T-helper 22 cell (primary cell): Measurements from ENCODE around the gene SCAMP5.
A peak's percentile ranks its signal among the peaks of the same experiment; 100 is the strongest.

Experiments used
- DNase-seq: peaks from one replicate; pipeline ENCODE4 v3.0.0-alpha.2; 2020; ENCODE audit warnings: low read depth

SCAMP5 gene

DNA sequence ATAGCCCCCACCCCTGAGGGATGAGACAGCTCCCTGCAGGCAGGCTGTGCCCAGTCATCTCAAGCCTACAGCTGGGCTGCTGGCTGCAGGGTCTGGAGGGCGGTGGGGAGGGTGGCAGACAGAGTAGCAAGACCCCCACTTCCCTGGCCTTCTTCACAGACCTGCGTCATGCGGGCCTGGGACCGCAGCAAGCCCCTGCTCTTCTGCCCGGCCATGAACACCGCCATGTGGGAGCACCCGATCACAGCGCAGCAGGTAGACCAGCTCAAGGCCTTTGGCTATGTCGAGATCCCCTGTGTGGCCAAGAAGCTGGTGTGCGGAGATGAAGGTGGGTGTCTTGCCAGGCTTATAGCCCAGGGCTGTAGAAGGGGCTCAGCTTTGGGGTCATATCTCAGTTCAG lies 53.0 kb downstream of the SCAMP5 start:
- DNase-seq, result no peak

DNA sequence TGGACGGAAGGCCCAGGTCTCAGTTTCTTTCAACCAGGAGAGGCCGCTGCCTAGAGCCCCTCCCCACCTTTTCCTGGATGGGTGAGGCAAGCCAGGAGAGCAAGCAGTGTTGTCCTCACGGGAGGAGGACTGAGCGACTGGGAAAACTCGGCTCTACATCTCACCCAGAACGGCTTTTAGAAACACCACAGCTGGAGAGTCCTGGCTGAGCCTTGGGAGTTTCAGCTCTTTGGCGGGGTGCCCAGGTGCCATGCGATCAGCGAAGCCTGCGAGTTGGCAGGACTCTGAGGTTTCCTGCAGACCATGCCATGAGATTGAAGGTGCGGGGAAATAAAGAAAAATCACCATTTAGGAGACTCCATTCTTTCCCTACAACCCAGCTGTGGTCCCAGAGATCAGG lies 54.0 kb downstream of the SCAMP5 start:
- no peak for DNase-seq

GRCh38 chr15:75050283-75050682 lies 54.9 kb downstream of the SCAMP5 start:
- DNase-seq, result no peak

- no peak for DNase-seq
These were observed 55.8 kb downstream of the SCAMP5 start for GRCh38 chr15:75051191-75051608.

- no peak for DNase-seq
These were observed 56.3 kb downstream of the SCAMP5 start for GRCh38 chr15:75051711-75052110.

GRCh38 chr15:75052972-75053747 lies 57.8 kb downstream of the SCAMP5 start:
- no peak for DNase-seq

GRCh38 chr15:75053748-75054125 lies 58.4 kb downstream of the SCAMP5 start:
- DNase-seq, result no peak

DNA sequence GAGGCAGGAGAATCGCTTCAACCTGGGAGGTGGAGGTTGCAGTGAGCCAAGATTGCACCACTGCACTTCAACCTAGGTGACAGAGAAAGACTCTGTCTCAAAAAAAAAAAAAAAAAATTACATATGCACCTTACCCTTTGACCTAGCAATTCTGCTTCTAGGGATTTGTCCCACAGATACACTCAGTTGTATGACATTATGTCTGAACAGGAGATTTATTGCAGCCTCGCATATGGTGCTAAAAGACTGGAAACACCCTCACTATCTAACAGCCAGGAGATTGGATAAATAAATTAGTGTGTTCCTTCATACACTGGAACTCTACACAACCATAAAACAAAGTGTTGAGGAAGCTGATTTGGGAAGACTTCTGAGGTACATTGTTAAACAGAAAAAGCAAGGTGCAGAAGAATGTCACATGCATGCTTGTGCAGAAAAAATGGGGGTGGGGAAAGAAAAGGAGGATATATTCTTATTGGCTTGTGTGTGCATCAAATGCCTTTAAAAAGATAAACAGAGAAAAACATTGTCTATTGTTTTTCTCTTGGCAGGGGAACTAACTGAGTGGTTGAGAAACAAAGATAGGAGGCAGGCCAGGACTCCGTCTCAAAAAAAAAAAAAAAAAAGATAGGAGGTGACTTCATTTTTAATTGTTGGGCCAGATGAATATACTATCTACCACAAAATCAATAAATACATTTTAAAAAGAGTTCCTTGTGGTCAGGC lies 59.0 kb downstream of the SCAMP5 start:
- no peak for DNase-seq

GRCh38 chr15:75056036-75056435 lies 60.7 kb downstream of the SCAMP5 start:
- DNase-seq, result no peak

DNA sequence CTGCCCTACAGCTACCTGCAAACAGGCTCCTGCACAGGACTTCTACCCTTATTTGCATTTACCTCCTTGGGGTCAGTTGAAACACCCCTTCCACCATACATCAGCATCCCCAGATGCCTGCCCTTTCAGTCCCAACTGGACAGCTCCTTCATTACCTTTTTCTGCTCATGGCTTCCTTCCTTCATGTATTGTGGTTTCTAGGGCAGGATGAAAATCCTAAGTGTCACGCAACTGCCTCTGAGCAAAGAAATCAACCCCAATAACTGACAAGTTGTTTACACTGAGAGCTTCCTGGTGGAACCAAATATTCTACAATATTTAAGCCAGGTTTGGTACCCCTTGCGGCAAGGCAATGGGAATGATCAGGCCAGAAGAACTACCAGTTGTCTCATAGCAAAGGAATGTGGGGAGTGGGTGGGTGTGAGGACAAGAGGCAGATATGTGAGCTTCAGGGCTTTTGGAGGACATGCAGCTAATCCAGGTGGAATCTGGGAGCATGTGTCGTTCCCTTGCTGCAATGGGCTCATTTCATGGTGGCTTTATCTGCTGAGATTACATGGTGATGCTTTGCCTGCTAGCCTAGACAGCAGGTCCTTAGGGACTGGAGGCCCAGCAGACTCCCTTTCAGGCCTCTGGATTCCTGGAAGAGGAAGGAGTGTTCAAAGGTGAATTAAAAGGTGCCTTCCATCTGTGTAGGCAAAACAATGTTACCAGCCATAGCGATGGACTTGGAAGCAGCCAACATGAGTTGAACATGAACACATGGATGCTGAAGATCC lies 63.0 kb downstream of the SCAMP5 start:
- DNase-seq, result no peak

GRCh38 chr15:75059607-75060006 lies 64.2 kb downstream of the SCAMP5 start:
- no peak for DNase-seq

- DNase-seq, result no peak
These were observed 65.9 kb downstream of the SCAMP5 start for GRCh38 chr15:75061272-75061671.

DNA sequence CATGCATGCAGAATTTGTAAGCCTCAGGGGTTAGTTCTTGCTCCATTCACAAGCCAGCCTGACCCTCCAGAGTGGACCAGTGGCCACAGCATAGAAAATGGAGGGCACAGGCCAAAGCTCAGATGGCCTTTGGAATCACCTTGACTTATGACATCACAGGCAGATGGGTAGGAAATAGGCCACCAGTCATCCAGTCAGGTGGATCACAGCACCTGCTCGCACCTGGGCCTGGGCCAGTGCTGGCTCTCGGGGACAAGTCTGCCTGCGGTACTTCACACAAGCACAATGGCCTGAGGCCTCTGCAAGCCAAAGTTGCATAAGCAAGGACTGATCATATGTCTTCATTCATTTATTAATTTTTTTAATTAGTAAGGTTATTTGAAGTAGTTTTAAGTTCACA lies 67.3 kb downstream of the SCAMP5 start:
- DNase-seq, result no peak

DNA sequence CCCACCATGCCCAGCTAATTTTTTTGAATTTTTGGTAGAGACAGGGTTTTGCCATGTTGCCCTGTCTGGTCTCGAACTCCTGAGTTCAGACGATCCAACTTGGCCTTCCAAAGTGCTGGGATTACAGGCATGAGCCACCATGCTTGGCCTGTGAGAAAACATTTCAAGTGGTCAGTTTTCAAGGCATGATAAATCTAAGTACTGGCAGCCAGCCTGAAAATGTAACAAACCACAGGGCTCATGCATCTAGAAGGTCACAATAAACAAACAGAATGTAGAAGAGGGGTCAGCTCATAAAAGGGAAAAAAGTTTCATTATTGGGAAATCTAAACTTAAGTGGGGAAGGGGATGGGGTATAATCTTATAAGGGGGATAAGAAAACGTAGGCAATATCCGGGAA lies 68.0 kb downstream of the SCAMP5 start:
- no peak for DNase-seq

- DNase-seq, result no peak
These were observed 68.5 kb downstream of the SCAMP5 start for GRCh38 chr15:75063889-75064288.

DNA sequence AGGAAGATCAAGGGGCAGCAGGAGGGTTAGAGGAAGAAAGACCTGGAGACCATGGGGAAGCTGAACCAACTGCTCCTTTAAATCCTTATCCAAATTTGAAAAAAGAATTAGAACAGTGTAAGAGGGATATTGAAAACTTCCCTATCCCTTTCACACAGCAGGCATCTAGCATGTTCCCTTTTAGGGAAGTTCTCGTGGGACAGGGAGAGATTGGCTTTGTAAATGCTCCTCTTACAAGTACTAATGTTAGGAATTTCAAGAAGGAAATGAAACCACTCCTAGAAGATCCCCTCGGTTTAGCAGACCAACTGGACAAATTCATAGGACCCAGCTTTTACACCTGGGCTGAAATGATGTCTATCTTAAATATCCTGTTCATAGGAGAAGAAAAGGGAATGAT lies 69.5 kb downstream of the SCAMP5 start:
- DNase-seq, result no peak

DNA sequence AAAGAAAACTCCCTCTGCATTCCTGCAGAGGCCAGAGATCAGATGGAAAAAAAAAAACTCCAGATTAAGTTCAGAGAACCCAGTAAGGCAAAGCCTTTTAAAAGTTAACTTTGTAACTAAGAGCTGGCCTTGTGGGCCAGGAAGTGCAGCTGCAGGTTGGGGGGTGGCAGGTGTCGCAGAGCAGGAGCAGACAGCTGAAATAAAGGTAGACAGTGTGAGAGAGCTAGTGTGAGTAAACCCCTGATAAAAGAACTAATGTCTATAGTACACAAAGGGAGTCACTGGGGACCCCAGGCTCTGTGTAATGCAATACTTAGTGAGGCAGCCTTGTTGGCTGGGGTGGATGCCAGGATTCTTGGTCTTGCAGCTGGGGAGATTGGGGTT lies 70.1 kb downstream of the SCAMP5 start:
- DNase-seq, result no peak

DNA sequence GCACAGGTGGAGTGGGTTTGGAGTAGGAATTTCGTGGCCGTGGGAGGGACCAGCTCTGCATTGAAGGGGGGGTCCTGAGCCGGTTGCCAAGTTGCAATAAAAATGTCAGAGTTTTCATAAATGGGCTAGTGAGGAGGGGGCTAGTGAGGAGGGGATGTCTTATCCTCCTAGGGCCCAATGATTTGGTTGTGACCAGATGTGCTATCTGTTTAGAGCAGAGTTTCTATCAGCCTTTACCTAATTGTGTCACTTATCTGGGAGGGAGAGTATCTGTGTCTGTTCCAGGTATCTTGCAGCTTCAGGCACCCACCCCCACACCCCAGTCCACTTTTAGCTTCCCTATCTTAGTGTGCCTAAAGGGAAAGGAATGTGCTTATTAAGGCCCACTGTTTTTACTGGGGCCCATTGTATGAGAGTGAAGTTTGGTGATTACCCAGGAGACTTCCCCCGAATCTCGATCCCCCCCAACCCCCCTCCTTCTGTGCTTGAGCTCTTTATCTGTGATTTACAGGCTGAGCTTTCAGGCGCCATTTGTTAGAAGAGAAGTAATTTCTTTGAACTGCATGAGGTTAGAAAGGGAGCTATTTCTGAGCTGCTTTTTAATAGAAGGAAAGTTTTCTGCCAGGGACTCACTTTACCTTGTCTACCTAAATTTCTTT lies 70.6 kb downstream of the SCAMP5 start:
- DNase-seq, result no peak

- peak; percentile 12 for DNase-seq
These were observed 71.9 kb downstream of the SCAMP5 start for GRCh38 chr15:75067123-75067830.

DNA sequence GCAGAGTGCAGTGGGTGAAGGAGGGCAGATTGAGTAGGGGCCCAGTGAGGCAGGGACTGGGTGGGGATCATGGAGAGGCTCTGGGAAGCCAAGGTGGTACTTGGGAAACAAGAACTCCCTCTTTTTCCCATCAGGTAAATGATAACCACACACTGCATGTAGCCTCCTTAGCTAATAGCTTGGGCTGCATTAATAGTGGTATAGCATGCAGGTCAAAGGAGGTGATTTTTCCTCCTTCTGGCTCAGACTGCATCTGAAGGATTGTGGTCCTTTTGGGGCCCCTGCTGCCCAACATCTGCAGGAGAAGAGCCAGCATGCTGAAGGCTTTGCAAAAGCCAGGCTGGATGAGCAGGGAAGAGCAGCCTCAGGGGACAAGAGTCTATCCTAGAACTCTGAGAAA lies 73.4 kb downstream of the SCAMP5 start:
- DNase-seq, result no peak

- no peak for DNase-seq
These were observed 74.0 kb downstream of the SCAMP5 start for GRCh38 chr15:75069301-75069925.
